ENCODE measurements around the gene SNAI1.

DNA sequence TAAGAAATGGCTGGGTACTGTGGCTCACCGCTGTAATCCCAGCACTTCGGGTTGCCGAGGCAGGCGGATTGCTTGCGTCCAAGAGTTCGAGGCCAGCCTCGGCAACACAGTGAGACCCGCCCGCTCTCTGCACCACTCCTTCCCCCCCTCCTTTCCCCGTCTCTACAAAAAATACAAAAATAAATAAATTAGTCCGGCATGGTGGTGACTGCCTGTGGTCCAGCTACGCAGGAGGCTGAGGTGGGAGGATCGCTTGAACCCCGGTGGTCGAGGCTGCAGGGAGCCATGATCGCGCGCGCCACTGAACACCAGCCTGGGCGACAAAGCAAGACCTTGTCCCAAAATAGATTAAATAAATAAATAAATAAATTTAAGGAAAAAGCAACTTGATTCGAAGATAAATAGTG lies 47.0 kb upstream of the SNAI1 start:
- TF ChIP-seq, protein P1, sequence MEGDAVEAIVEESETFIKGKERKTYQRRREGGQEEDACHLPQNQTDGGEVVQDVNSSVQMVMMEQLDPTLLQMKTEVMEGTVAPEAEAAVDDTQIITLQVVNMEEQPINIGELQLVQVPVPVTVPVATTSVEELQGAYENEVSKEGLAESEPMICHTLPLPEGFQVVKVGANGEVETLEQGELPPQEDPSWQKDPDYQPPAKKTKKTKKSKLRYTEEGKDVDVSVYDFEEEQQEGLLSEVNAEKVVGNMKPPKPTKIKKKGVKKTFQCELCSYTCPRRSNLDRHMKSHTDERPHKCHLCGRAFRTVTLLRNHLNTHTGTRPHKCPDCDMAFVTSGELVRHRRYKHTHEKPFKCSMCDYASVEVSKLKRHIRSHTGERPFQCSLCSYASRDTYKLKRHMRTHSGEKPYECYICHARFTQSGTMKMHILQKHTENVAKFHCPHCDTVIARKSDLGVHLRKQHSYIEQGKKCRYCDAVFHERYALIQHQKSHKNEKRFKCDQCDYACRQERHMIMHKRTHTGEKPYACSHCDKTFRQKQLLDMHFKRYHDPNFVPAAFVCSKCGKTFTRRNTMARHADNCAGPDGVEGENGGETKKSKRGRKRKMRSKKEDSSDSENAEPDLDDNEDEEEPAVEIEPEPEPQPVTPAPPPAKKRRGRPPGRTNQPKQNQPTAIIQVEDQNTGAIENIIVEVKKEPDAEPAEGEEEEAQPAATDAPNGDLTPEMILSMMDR (IDR thresholded peaks at IDR 0.05) = no peak
- TF ChIP-seq POLR2A (IDR thresholded peaks at IDR 0.05; ENCODE audit: low read depth) (no peak), EP300 (IDR thresholded peaks at IDR 0.05) (no peak), POLR2AphosphoS5 (IDR thresholded peaks at IDR 0.05) (no peak)
